HFF-Myc (cell line): ENCODE data around the gene PANK4.

Source experiments
- DNase-seq: peaks from one replicate; pipeline ENCODE4 v3.0.0-alpha.2; 2011; ENCODE audit warnings: low read depth; ENCODE audit errors: extremely low read depth
- H3K4me3 ChIP-seq: replicated peaks from 2 replicates; pipeline ENCODE4 v1.5.1; 2011; ENCODE audit warnings: low read depth, mild to moderate bottlenecking, control low read depth, low read length
- TF ChIP-seq, protein P1 (sequence below): IDR thresholded peaks from 2 replicates; pipeline ENCODE4 v1.5.1; 2012; ENCODE audit warnings: mild to moderate bottlenecking, low read depth, low read length, control low read depth; ENCODE audit errors: missing control alignments

The PANK4 gene

GRCh38 chr1:2481885-2482284 lies 44.5 kb downstream of the PANK4 start:
- H3K4me3 ChIP-seq = no peak overlapping the region
- TF ChIP-seq, protein P1, sequence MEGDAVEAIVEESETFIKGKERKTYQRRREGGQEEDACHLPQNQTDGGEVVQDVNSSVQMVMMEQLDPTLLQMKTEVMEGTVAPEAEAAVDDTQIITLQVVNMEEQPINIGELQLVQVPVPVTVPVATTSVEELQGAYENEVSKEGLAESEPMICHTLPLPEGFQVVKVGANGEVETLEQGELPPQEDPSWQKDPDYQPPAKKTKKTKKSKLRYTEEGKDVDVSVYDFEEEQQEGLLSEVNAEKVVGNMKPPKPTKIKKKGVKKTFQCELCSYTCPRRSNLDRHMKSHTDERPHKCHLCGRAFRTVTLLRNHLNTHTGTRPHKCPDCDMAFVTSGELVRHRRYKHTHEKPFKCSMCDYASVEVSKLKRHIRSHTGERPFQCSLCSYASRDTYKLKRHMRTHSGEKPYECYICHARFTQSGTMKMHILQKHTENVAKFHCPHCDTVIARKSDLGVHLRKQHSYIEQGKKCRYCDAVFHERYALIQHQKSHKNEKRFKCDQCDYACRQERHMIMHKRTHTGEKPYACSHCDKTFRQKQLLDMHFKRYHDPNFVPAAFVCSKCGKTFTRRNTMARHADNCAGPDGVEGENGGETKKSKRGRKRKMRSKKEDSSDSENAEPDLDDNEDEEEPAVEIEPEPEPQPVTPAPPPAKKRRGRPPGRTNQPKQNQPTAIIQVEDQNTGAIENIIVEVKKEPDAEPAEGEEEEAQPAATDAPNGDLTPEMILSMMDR = no peak
- DNase-seq = no peak

GRCh38 chr1:2480986-2481364 lies 45.4 kb downstream of the PANK4 start:
- DNase-seq = no peak
- H3K4me3 ChIP-seq = no peak overlapping the region
- TF ChIP-seq, protein P1 = no peak

DNA sequence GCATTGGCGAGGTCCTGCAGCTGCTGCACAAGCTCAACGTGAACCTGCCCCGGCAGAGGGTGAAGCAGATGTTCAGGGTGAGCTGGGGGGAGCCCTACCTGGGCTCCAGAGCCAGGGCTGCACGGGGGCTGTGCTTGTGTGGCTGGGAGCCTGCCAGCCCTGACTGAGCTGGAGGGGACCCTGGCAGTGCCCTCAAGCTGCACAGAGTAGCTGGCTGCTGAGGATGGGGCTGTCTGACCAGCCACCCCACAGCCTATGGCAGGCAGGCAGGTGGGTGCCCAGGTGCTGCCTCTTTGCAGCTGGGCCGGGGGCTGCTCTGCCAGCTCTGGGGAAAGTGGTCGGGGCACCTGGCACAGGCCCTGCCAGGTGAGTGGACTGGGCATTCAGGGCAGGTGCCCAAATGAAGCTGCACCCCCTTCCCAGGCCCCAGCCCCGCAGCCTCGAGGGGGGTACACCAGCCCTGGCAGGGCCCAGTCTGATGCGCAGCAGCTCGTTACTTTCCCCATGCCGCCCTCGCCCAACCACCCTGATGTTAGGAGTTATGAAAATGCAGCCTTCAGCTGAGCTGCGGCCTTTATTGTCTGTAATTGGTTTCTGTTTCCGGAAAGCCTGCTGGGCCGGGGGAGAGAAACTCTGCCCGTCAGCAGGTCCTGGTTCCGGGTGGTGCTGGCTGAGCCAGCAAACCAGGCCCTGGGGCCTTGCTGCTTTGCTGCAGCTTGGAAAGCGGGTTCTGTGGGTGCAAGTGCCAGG lies 46.0 kb downstream of the PANK4 start:
- H3K4me3 ChIP-seq = no peak overlapping the region
- TF ChIP-seq, protein P1 = no peak
- no peak for DNase-seq

- DNase-seq = no peak
- TF ChIP-seq, protein P1 = no peak
- no peak overlapping the region for H3K4me3 ChIP-seq
Observed at GRCh38 chr1:2479618-2480017, 46.8 kb downstream of the PANK4 start.

- TF ChIP-seq, protein P1 = no peak
Observed at GRCh38 chr1:2479186-2479585, 47.2 kb downstream of the PANK4 start.

DNA sequence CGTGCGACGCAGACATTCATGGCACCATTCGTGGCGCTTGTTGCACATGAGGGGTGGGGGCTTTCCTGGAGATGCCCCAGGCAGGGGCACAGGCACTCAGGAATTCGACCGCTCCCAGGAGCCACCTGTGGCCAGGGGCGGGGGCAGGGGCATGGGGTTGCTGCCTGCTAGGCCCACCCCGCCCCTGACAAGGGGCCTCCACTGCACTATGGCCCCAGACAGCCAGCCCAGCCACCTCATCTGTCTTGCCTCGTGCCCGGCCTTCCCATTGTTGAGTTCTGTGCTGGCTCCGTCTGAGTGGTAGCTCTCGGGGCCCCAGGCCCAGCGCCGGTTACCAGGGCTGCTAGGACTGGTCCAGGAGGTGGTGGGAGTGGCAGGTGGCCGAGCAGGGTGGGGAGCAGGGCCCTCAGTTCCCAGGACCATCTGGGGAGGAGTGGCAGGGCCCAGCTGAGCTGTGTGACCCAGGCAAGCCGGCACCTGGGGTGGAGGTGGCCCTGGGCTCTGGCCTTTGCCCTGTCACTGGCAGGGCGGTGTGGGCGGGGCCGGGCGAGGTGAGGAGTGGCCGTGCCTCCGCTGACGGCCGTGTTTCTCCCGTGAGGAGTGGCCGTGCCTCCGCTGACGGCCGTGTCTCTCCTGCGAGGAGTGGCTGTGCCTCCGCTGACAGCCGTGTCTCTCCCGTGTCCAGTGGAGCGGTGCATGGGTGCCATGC lies 48.5 kb downstream of the PANK4 start:
- no peak for DNase-seq
- TF ChIP-seq, protein P1 = no peak
- H3K4me3 ChIP-seq = no peak overlapping the region

More at GRCh38 chr1:2479186-2479585, 47.2 kb downstream of the PANK4 start:
- no peak overlapping the region for H3K4me3 ChIP-seq
- DNase-seq = no peak
